Stimulated activated CD4-positive, alpha-beta T cell treated with anti-CD3 and anti-CD28 coated beads, Interleukin-12 subunit alpha, Interleukin-12 subunit beta, amount 100 ng/mL, for 48 hours (primary cell): ENCODE data around the gene CSNK1D.
"Not testable (repeated sequence)": the region's sequence is repeated elsewhere in the genome, so short reads cannot be mapped to it uniquely, and the experiment has no call there.

Source experiments
- DNase-seq, 3 donors: peaks; one replicate each; pipeline ENCODE4 v3.0.0-alpha.2; 2020; ENCODE audit warnings: low read depth in 2 of 3, low spot score in 1 of 3

The CSNK1D gene

DNA sequence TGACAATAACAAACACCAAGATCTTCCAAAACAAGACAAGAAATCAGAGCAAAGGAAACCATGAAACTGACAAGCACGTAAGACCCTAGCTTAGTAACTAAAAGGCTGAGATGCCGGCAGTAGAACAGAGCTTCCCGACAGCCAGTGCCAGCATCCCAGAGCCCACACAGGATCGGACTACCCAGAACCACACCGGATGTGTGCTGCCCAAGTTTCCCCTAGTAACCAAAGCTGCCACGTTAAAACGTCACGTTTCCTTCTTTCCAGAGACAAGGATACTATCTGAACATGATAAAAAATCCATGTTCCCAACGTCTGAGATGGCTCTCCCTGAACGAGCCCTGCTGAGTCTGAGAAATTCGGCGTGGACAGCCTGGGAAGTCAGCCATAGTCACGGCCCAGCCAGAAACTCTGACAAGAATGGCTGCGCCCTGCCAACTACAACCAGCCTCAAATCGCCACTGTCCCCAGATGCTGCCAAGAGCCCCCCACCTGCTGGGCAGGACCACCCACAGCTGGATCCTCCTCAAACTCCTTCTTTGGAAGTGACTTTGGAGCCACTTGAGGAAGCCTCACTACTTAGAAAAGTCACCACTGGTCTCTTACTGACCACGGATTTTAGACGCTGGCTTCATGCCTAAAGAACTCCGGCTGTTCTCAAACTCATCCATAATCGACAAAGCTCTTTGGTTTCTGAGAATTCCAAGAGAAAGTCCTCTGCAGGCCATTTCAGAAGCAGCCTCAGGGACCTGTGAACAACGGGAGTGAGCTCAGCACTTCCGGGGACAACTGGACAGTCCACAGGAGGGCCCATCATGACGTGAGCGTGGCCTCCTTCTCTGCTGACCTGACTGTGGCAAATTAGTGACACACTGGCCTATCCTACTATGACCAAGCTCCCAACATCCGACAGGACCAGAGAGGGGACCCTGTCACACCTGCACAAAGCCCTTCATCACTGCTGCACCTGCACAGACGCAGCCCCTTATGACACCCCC, 77.5 kb downstream of the CSNK1D start:
- DNase-seq = no peak

DNA sequence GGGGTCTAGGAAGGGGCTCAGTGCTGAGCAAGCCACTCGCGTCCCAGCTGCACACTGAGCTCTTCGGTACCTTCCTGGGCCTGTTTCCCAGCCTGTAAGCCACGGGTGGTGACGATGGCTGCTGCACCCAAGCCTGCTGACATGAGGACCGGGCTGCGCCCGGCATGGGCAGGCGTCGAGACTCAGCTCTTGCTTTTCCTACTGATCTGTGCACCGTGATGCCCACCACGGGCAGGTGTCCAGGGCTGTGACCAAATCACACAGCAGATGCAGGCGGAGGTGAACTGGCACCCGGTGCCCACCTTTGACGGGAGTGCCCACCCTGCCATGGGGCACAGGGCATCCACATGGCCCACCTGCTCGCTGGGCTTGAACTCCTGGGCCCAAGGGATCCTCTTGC, 78.7 kb downstream of the CSNK1D start:
- DNase-seq = no peak

DNA sequence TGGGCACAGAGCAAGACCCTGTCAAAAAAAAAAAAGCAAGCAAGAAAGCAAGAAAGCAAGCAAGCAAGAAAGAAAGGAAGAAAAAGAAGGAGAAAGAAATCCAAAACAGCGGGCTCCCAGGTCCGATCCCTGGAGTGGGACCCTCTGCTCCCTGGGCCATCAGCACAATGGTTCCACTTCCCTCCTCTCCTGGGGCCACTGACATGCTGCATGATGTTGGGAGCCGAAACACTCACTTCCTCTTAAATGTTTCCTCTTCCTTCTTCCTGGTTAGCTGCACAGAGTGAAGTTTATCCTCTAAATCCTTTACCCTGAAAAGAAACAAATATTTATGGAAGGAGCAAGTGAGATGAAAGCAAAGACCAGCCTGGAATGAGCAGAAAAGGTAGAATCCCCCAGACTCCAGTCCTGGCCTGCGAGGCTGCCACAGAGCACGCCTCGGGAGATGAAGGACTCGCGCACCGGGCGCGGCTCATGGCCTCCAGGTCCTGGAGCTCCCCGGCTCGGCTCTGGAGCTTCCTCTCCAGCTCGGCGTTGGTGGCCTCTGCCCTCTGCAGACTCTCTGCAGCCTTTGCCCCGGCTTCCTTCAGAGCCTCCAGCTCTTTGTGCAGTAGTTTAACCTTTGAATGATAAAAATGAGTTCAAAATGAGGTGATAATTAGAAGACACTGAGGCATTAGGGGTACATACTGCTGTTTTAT, 79.8 kb downstream of the CSNK1D start:
- no peak for DNase-seq

DNA sequence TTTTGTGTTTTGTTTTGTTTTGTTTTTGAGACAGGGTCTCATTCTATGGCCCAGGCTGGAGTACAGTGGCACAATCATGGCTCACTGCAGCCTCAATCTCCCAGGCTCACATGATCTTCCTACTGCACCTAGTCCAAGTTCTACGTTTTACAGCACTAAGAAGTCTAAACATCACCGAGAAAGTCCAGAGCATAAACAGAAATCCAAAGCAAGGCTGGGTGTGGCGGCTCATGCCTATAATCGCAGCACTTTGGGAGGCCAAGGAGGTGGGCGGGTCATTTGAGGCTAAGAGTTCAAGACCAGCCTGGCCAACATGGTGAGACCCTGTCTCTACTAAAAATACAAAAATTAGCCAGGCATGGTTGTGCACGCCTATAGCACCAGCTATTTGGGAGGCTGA, 80.5 kb downstream of the CSNK1D start:
- DNase-seq = not testable (repeated sequence)
